Natural killer cell (primary cell): ENCODE measurements around the gene KRT39. TPM values are rescaled to one million over a fixed set of nuclear protein-coding genes. Genes with fewer than 3 reads are reported as not detected.

Experiments
- ATAC-seq, 3 donors: fragments of 150-1000 bp in 2 of 3; fragments of 200-7000 bp in 1 of 3; cut with Tn5 transposase; 1 replicate in 1 of 3; 2 replicates in 2 of 3; pipeline ENCODE4 v1.10.0; 2021; ENCODE audit warnings: mild to moderate bottlenecking in 2 of 3, moderate library complexity in 2 of 3
- DNase-seq, 2 donors: peaks; one replicate each; pipeline versions ENCODE4 v3.0.0 to v3.0.0-alpha.2; 2013 to 2021; ENCODE audit warnings: mixed read lengths in 1 of 2
- H3K27ac ChIP-seq: one replicate; pipeline ENCODE4 v1.5.1; 2013; ENCODE audit warnings: mild to moderate bottlenecking, low read length
- H3K27me3 ChIP-seq: one replicate; pipeline ENCODE4 v1.6.1; 2013; ENCODE audit warnings: low read length; ENCODE audit not compliant: control insufficient read depth, insufficient read depth
- H3K36me3 ChIP-seq: one replicate; pipeline ENCODE4 v1.6.1; 2013; ENCODE audit warnings: low read length; ENCODE audit not compliant: control insufficient read depth, insufficient read depth
- H3K4me1 ChIP-seq: one replicate; pipeline ENCODE4 v1.6.1; 2013; ENCODE audit warnings: low read length; ENCODE audit not compliant: control insufficient read depth, insufficient read depth
- H3K4me3 ChIP-seq: one replicate; pipeline ENCODE4 v1.5.1; 2013; ENCODE audit warnings: low read length
- H3K9me3 ChIP-seq: one replicate; pipeline ENCODE4 v1.6.1; 2013; ENCODE audit warnings: low read length; ENCODE audit not compliant: control insufficient read depth, insufficient read depth
- H3K27ac Mint-ChIP-seq, 2 donors: one replicate each; pipeline ENCODE4 v1.8.0; 2022; ENCODE audit warnings: mild to moderate bottlenecking in 2 of 2, mixed read lengths in 2 of 2, moderate library complexity in 1 of 2
- H3K27me3 Mint-ChIP-seq, 2 donors: one replicate each; pipeline ENCODE4 v1.8.0; 2022; ENCODE audit warnings: low read depth in 2 of 2, mixed read lengths in 2 of 2
- H3K36me3 Mint-ChIP-seq: one replicate; pipeline ENCODE4 v1.8.0; 2022; ENCODE audit warnings: mixed read lengths
- H3K4me1 Mint-ChIP-seq, 2 donors: one replicate each; pipeline ENCODE4 v1.8.0; 2022; ENCODE audit warnings: mixed read lengths in 2 of 2
- H3K4me3 Mint-ChIP-seq: one replicate; pipeline ENCODE4 v1.8.0; 2022; ENCODE audit warnings: mild to moderate bottlenecking, moderate library complexity, mixed read lengths
- H3K9me3 Mint-ChIP-seq, 2 donors: one replicate each; pipeline ENCODE4 v1.8.0; 2022; ENCODE audit warnings: mixed read lengths in 2 of 2
- WGBS: methylation state at CpG from one replicate; pipeline ENCODE4 v1.1.7; 2013; ENCODE audit warnings: missing lambda C conversion rate; ENCODE audit not compliant: insufficient coverage; 5-methylcytosine and 5-hydroxymethylcytosine counted together
- intact Hi-C: fragments of 100-400 bp; cut with micrococcal nuclease; formaldehyde crosslinking; loops from one replicate; pipeline ENCODE4 v1.14.2; 2022
- total RNA-seq, 4 donors: library from RNA; stranded (reverse); fragments of 120-200 nt in 1 of 4; gene quantifications; one replicate each; pipeline versions ENCODE4 v1.2.3 to v1.2.4, GENCODE V29; 2013 to 2022
- TF ChIP-seq, protein P1 (sequence below): fragments of 200-600 bp; IDR thresholded peaks from one replicate; pipeline ENCODE4 v1.8.0; 2022; ENCODE audit warnings: antibody characterized with exemption

Gene KRT39
- total RNA-seq, 3 donors from 2014 or later (not counting 1 experiment from before 2014, with no cell fraction given), result not detected

GRCh38 chr17:41012326-41013120 is 45.8 kb upstream of the KRT39 start:
- Mint-ChIP-seq H3K4me3 (no peak overlapping the region), H3K9me3 (no peaks in the 10 kb centered on the region), H3K4me1 (no peaks in the 10 kb centered on the region), H3K27ac (no peak overlapping the region), H3K36me3 (no peaks in the 10 kb centered on the region), H3K27me3 (peaks cover 19% of the 10 kb centered on the region in 2 donors)
- WGBS, result 78% methylated on average over 6 of the region's 6 CpGs
- H3K4me3 ChIP-seq, result no peak overlapping the region
- DNase-seq (no peak), ATAC-seq (no peak)
- H3K9me3 ChIP-seq, result no peaks in the 10 kb centered on the region
- intact Hi-C loops, result no loop called here
- no peaks in the 10 kb centered on the region for H3K4me1 ChIP-seq
- no peaks in the 10 kb centered on the region for H3K27me3 ChIP-seq
- no peaks in the 10 kb centered on the region for H3K36me3 ChIP-seq
- H3K27ac ChIP-seq, result no peak overlapping the region
- TF ChIP-seq, protein P1, sequence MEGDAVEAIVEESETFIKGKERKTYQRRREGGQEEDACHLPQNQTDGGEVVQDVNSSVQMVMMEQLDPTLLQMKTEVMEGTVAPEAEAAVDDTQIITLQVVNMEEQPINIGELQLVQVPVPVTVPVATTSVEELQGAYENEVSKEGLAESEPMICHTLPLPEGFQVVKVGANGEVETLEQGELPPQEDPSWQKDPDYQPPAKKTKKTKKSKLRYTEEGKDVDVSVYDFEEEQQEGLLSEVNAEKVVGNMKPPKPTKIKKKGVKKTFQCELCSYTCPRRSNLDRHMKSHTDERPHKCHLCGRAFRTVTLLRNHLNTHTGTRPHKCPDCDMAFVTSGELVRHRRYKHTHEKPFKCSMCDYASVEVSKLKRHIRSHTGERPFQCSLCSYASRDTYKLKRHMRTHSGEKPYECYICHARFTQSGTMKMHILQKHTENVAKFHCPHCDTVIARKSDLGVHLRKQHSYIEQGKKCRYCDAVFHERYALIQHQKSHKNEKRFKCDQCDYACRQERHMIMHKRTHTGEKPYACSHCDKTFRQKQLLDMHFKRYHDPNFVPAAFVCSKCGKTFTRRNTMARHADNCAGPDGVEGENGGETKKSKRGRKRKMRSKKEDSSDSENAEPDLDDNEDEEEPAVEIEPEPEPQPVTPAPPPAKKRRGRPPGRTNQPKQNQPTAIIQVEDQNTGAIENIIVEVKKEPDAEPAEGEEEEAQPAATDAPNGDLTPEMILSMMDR, result no peak

GRCh38 chr17:41010441-41010840 is 43.7 kb upstream of the KRT39 start:
- Mint-ChIP-seq H3K36me3 (no peaks in the 10 kb centered on the region), H3K4me1 (no peaks in the 10 kb centered on the region), H3K4me3 (no peak overlapping the region), H3K9me3 (no peaks in the 10 kb centered on the region), H3K27ac (no peak overlapping the region), H3K27me3 (peaks cover 12 to 17% of the 10 kb centered on the region in 2 donors)
- TF ChIP-seq, protein P1, result no peak
- ATAC-seq, result no peak
- Histone ChIP-seq H3K4me1 (no peaks in the 10 kb centered on the region), H3K27ac (no peak overlapping the region), H3K4me3 (no peak overlapping the region), H3K36me3 (no peaks in the 10 kb centered on the region), H3K9me3 (no peaks in the 10 kb centered on the region), H3K27me3 (no peaks in the 10 kb centered on the region)
- no peak for DNase-seq
- intact Hi-C loops, result no loop called here

DNA sequence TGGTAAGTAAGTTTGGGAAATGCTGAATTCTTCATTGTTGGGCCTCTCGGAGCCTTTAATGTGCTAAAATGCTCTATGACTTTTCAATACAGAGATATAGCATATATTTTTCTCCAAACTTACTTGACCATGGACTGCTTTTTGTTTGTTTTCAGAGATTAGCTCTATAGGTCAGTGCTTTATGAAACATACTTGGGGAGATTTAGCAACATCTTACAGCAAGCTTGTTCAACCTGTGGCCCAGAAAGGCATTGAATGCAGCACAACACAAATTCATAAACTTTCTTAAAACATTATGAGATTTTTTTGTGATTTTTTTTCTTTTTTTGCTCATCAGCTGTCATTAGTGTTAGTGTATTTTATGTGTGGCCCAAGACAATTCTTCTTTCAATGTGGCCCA is 43.2 kb upstream of the KRT39 start:
- WGBS, result no CpG with 5 or more reads among the region's 1 CpG
- H3K27me3 Mint-ChIP-seq, result peaks cover 12 to 17% of the 10 kb centered on the region in 2 donors
- no peaks in the 10 kb centered on the region for H3K4me1 Mint-ChIP-seq
- no peaks in the 10 kb centered on the region for H3K9me3 ChIP-seq
- no peaks in the 10 kb centered on the region for H3K27me3 ChIP-seq
- H3K36me3 Mint-ChIP-seq, result no peaks in the 10 kb centered on the region
- no peak overlapping the region for H3K4me3 ChIP-seq
- no peak overlapping the region for H3K4me3 Mint-ChIP-seq
- DNase-seq (no peak), ATAC-seq (no peak)
- no peak overlapping the region for H3K27ac ChIP-seq
- no peaks in the 10 kb centered on the region for H3K36me3 ChIP-seq
- no peaks in the 10 kb centered on the region for H3K9me3 Mint-ChIP-seq
- H3K27ac Mint-ChIP-seq, result no peak overlapping the region
- intact Hi-C loops, result no loop called here
- no peaks in the 10 kb centered on the region for H3K4me1 ChIP-seq
- TF ChIP-seq, protein P1, result no peak

- no peaks in the 10 kb centered on the region for H3K4me1 ChIP-seq
- no peak overlapping the region for H3K27ac Mint-ChIP-seq
- intact Hi-C loops, result no loop called here
- TF ChIP-seq, protein P1, result no peak
- WGBS, result 77% methylated on average over 4 of the region's 4 CpGs
- H3K9me3 ChIP-seq, result no peaks in the 10 kb centered on the region
- no peaks in the 10 kb centered on the region for H3K36me3 Mint-ChIP-seq
- no peak overlapping the region for H3K27ac ChIP-seq
- DNase-seq (no peak), ATAC-seq (no peak)
- H3K4me3 ChIP-seq, result no peak overlapping the region
- H3K4me1 Mint-ChIP-seq, result no peaks in the 10 kb centered on the region
- H3K27me3 ChIP-seq, result peaks cover under 1% of the 10 kb centered on the region
- no peaks in the 10 kb centered on the region for H3K36me3 ChIP-seq
- H3K4me3 Mint-ChIP-seq, result no peak overlapping the region
- H3K9me3 Mint-ChIP-seq, result no peaks in the 10 kb centered on the region
- peaks cover 12 to 17% of the 10 kb centered on the region in 2 donors for H3K27me3 Mint-ChIP-seq
These were observed 42.6 kb upstream of the KRT39 start for GRCh38 chr17:41009301-41009760.
